Mesothelial cell of epicardium (in vitro differentiated cells): ENCODE measurements around the gene MRPS23. TPM values are rescaled to one million over a fixed set of nuclear protein-coding genes. Genes with fewer than 3 reads are reported as not detected.

ENCODE experiments used
- DNase-seq, 2 experiments: peaks; one replicate each; pipeline ENCODE4 v3.0.0; 2021; ENCODE audit warnings: low spot score in 2 of 2; ENCODE audit not compliant: unreplicated experiment in 2 of 2
- H3K27ac Mint-ChIP-seq: 2 replicates; pipeline ENCODE4 v1.8.0; 2021; ENCODE audit warnings: mixed read lengths
- H3K27me3 Mint-ChIP-seq: 2 replicates; pipeline ENCODE4 v1.8.0; 2021; ENCODE audit warnings: low read depth, mixed read lengths
- H3K36me3 Mint-ChIP-seq: 2 replicates; pipeline ENCODE4 v1.8.0; 2021; ENCODE audit warnings: mixed read lengths
- H3K4me1 Mint-ChIP-seq: 2 replicates; pipeline ENCODE4 v1.8.0; 2021; ENCODE audit warnings: mixed read lengths
- H3K4me3 Mint-ChIP-seq: 2 replicates; pipeline ENCODE4 v1.8.0; 2021; ENCODE audit warnings: mild to moderate bottlenecking, moderate library complexity, mixed read lengths
- H3K9me3 Mint-ChIP-seq: 2 replicates; pipeline ENCODE4 v1.8.0; 2021; ENCODE audit warnings: mixed read lengths
- total RNA-seq: library from RNA; stranded (reverse); gene quantifications from 3 replicates; pipeline ENCODE4 v1.2.1, GENCODE V29; 2021
- TF ChIP-seq, protein P1 (sequence below): fragments of 200-600 bp; sonication (generic); IDR thresholded peaks from one replicate; pipeline ENCODE4 v1.5.0; 2021; ENCODE audit warnings: antibody characterized with exemption; ENCODE audit not compliant: unreplicated experiment

Gene MRPS23
- total RNA-seq, 1 donor from 2014 or later, result 42.1 TPM

DNA sequence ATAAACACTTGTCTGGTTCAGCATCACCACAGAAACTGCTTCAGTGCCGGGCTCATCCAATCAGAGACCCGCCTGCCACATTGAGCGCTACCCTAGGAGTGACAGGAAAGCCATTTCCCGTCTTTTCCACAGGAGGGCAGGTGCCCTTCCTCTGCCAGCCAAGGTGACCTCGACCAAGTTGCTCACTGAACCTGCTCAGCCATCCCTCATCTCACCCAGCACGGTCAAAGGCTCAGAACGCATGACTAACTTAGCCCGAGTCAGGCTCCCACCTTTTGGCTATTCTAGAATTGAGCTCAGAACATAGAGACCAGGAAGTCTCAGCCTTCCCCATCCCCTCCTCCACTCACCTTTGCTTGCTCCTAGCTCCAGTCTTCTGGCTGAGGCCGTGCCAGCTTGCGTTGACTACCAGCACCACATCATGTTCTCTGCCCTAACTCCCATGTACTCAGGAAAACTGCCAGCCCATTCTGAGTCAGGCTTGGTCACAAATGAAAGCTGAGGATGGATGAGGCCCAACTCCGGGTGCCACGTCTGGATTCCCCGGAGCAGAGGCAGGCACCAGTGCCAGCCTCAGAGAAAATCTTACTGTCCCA lies 15.6 kb downstream of the MRPS23 start:
- H3K4me1 Mint-ChIP-seq, result no peaks in the 10 kb centered on the region
- no peaks in the 10 kb centered on the region for H3K9me3 Mint-ChIP-seq
- DNase-seq, result no peak
- H3K27me3 Mint-ChIP-seq, result peaks cover 6% of the 10 kb centered on the region
- TF ChIP-seq, protein P1, sequence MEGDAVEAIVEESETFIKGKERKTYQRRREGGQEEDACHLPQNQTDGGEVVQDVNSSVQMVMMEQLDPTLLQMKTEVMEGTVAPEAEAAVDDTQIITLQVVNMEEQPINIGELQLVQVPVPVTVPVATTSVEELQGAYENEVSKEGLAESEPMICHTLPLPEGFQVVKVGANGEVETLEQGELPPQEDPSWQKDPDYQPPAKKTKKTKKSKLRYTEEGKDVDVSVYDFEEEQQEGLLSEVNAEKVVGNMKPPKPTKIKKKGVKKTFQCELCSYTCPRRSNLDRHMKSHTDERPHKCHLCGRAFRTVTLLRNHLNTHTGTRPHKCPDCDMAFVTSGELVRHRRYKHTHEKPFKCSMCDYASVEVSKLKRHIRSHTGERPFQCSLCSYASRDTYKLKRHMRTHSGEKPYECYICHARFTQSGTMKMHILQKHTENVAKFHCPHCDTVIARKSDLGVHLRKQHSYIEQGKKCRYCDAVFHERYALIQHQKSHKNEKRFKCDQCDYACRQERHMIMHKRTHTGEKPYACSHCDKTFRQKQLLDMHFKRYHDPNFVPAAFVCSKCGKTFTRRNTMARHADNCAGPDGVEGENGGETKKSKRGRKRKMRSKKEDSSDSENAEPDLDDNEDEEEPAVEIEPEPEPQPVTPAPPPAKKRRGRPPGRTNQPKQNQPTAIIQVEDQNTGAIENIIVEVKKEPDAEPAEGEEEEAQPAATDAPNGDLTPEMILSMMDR, result no peak
- peaks cover 3% of the 10 kb centered on the region for H3K36me3 Mint-ChIP-seq
- no peak overlapping the region for H3K4me3 Mint-ChIP-seq
- no peak overlapping the region for H3K27ac Mint-ChIP-seq

DNA sequence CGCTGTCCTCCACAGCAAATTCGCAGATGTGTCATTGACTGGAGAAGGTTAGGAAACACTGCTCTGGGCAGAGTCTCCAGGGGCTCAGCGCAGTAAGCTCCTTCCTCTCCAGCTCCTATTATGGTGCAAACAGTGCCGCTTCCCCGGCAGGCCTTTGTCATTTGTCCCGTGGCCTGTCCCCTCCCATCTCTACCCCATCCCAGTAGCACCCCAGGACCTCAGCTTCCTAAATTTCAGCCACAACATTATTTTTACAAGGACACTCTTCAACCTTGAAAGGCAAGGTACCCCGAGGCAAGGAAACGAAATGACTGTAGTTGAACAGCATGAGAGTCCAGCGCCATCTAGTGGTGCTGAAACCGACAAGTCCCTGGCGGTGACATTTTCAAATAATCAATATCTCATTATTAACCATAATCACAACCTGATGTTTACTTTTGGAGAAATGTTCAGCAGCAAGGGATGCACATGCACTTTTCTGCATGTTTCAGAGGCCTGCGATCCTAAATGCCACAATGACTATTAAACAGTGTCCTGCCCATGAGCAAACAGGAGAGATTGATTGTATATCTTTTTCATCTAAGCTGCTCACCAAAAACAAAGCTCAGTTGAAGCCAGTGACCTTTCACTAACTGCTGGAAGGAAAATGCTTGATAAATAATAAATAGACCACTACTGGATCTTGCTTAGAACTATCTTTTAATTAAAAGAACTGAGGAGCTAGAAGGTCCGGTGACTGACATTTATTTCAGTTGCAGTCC lies 16.5 kb downstream of the MRPS23 start:
- peak; percentile 50 to 72 for DNase-seq
- Mint-ChIP-seq H3K36me3 (peaks cover under 1% of the 10 kb centered on the region), H3K4me1 (no peaks in the 10 kb centered on the region), H3K27me3 (peaks cover 8% of the 10 kb centered on the region), H3K4me3 (no peak overlapping the region), H3K9me3 (no peaks in the 10 kb centered on the region), H3K27ac (no peak overlapping the region)
- TF ChIP-seq, protein P1, result peak; percentile 86

DNA sequence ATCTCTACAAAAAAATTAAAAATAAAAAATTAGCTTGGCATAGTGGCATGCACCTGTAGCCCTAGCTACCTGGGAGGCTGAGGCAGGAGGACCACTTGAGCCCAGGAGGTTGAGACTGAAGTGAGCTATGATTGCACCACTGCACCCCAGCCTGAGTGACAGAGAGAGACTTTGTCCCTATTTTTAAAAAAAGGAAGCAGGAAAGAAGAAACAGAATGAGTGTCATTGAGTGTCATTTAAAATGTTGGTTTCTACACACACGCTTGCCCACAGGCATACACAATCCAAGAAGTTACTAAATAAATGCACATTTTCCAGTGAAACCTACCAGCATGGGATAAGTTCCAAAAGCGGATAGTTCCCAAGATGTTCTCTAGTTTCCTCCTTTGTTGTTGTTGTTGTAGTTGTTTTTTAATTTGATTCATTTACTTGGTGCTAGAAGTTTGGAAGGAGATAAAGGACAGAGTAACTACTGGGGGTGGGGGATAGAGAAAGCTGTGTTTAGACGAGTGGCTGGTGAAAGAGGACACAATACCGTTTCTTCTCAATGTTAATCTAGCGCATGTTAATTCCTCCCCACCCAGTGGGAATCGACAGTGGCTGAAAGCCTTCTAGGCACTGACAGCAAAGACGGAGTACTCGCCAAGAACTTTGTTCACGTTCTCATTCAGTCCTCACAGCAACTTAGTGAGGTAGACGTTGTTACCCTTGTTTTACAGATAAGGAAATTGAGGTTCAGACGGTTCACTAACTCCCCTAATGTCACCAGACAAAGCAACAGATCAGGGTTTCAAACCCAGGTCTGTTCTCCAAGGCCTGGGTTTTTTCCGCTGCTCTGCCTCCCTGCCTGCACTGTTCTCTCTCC lies 17.3 kb downstream of the MRPS23 start:
- DNase-seq, result no peak
- Mint-ChIP-seq H3K27ac (no peak overlapping the region), H3K4me3 (no peak overlapping the region), H3K9me3 (no peaks in the 10 kb centered on the region), H3K36me3 (no peaks in the 10 kb centered on the region), H3K27me3 (peaks cover 8% of the 10 kb centered on the region), H3K4me1 (no peaks in the 10 kb centered on the region)
- TF ChIP-seq, protein P1, result no peak

DNA sequence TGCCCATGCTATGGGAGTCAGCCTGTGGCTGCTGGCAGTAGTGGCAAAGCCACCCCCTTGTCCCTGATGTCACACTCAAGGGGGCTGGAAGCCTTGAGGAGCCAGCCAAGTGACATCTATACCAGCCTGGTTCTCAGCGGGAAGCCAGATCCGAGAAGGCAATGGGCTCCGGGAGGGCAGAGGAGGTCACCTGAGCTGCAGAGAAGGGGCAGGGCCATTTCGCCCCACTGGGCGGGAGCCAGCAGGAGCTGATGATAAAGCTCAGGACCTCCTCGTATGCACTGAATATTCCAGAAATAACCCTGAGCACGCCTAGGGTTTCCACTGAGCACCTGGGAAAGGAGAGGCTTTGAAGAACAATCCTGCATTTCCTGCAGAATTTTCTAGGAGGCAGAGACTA lies 19.0 kb downstream of the MRPS23 start:
- Mint-ChIP-seq H3K4me3 (no peak overlapping the region), H3K36me3 (no peaks in the 10 kb centered on the region), H3K9me3 (no peaks in the 10 kb centered on the region), H3K4me1 (no peaks in the 10 kb centered on the region), H3K27ac (no peak overlapping the region), H3K27me3 (peaks cover 8% of the 10 kb centered on the region)
- TF ChIP-seq, protein P1, result no peak
- DNase-seq, result no peak

DNA sequence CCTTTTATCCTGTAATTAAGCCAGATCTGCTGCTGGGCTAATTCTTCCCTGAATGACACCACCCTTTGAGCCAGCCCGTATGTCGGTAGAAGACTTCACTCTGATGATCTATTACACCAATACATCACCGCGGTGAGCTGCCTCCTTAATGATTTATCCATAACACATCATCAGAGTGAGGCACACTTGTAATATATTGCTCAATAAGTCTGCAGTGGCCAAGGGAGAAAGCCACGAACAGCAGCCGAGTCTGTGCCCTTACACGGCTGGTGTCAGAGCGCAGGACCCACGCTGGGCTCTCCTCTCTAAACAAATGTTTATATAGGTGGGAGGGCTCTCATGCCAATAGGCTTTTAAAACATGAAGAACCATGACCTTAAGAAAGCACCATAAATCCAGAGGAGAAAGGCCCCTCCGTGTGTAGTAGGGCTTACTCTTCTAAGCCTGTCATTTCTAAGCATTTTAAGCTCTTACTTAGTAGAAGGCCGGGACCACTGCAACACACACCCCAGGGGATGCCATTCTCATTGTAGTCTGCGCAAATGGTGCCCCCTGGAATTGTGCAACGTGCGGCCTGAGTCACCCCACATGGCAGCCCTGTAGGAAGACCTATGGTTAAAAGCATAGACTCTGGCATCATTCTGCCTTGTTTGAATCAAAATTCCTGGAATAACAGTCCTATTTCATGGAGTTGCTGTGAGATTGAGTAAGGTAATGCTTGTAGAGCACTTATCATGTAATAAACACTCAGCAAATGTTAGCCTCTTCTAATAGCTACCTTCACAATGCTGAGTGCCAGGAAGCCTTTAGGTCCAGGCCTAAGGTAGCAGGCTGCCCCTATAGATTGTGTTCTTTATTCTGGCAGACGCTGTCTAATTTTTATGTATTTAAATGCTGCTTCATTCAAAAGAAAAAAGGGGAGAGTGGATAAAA lies 26.1 kb downstream of the MRPS23 start:
- Mint-ChIP-seq H3K4me1 (peaks cover 14% of the 10 kb centered on the region), H3K27ac (no peak overlapping the region), H3K9me3 (no peaks in the 10 kb centered on the region), H3K36me3 (no peaks in the 10 kb centered on the region), H3K27me3 (peaks cover 11% of the 10 kb centered on the region), H3K4me3 (no peak overlapping the region)
- no peak for DNase-seq
- TF ChIP-seq, protein P1, result no peak
